T-cell (primary cell): Measurements from ENCODE around the gene ITPRIP. TPM values are rescaled to one million over a fixed set of nuclear protein-coding genes. Genes with fewer than 3 reads are reported as not detected.

Source experiments
- ATAC-seq, 4 experiments: fragments of 200-7000 bp in 3 of 4; fragments of 150-1000 bp in 1 of 4; cut with Tn5 transposase; replicated peaks in 1 of 4; 1 replicate in 3 of 4; 2 replicates in 1 of 4; pipeline ENCODE4 v1.10.0; 2021; ENCODE audit warnings: moderate library complexity in 3 of 4, mild to moderate bottlenecking in 2 of 4, moderate number of reproducible peaks in 1 of 4
- CTCF ChIA-PET, 2 donors: fragments of 300-600 bp; sonication (Branson Sonifier 250); formaldehyde crosslinking; loops; one replicate each; lab custom pipeline; 2022; ENCODE audit warnings: antibody characterized with exemption in 2 of 2; lab: Charles Lee
- POLR2A ChIA-PET, 2 donors: fragments of 300-600 bp; sonication (Branson Sonifier 250); formaldehyde crosslinking; loops; one replicate each; lab custom pipeline; 2022; ENCODE audit warnings: antibody characterized with exemption in 2 of 2; lab: Charles Lee
- DNase-seq, 35 experiments: peaks; one replicate each; pipeline versions ENCODE4 v3.0.0 to v3.0.0-alpha.2; 2013 to 2023
- H3K27ac ChIP-seq: one replicate; pipeline ENCODE4 v1.5.1; 2013; ENCODE audit warnings: low read length
- H3K27me3 ChIP-seq, 2 experiments: replicated peaks in 1 of 2; 1 replicate in 1 of 2; 2 replicates in 1 of 2; pipeline versions ENCODE4 v1.6.1 to v1.7.0; 2013; ENCODE audit warnings: low read length in 1 of 2, mixed read lengths in 1 of 2; ENCODE audit not compliant: control insufficient read depth in 2 of 2, insufficient read depth in 2 of 2; ENCODE audit errors: extremely low read depth in 1 of 2
- H3K36me3 ChIP-seq, 2 donors: 1 replicate in 1 of 2; 2 replicates in 1 of 2; pipeline versions ENCODE4 v1.6.1 to v1.7.0; 2013; ENCODE audit warnings: low read length in 1 of 2; ENCODE audit not compliant: control insufficient read depth in 2 of 2, insufficient read depth in 1 of 2; ENCODE audit errors: extremely low read depth in 1 of 2
- H3K4me1 ChIP-seq, 2 experiments: 1 replicate in 1 of 2; 2 replicates in 1 of 2; pipeline versions ENCODE4 v1.6.1 to v1.7.0; 2013; ENCODE audit warnings: low read length in 2 of 2, mixed read lengths in 1 of 2; ENCODE audit not compliant: insufficient read depth in 2 of 2, control insufficient read depth in 1 of 2; ENCODE audit errors: extremely low read depth in 1 of 2
- H3K4me3 ChIP-seq, 2 donors: 1 replicate in 1 of 2; 2 replicates in 1 of 2; pipeline versions ENCODE4 v1.5.1 to v1.7.0; 2013; ENCODE audit warnings: mild to moderate bottlenecking in 2 of 2, low read length in 1 of 2, moderate library complexity in 1 of 2; ENCODE audit not compliant: control insufficient read depth in 1 of 2; ENCODE audit errors: extremely low read depth in 1 of 2
- H3K9me3 ChIP-seq: 2 replicates; pipeline ENCODE4 v1.7.0; 2013
- H3K27ac Mint-ChIP-seq, 2 donors: one replicate each; pipeline ENCODE4 v1.8.0; 2020 to 2021; ENCODE audit warnings: mild to moderate bottlenecking in 2 of 2, mixed read lengths in 2 of 2
- H3K27me3 Mint-ChIP-seq, 2 donors: one replicate each; pipeline ENCODE4 v1.8.0; 2021 to 2022; ENCODE audit warnings: mixed read lengths in 2 of 2
- H3K36me3 Mint-ChIP-seq: one replicate; pipeline ENCODE4 v1.8.0; 2021; ENCODE audit warnings: mixed read lengths
- H3K4me1 Mint-ChIP-seq, 3 donors: one replicate each; pipeline ENCODE4 v1.8.0; 2020 to 2022; ENCODE audit warnings: mixed read lengths in 3 of 3, mild to moderate bottlenecking in 1 of 3
- H3K4me3 Mint-ChIP-seq, 3 donors: one replicate each; pipeline ENCODE4 v1.8.0; 2020 to 2022; ENCODE audit warnings: mild to moderate bottlenecking in 3 of 3, mixed read lengths in 3 of 3, moderate library complexity in 3 of 3
- H3K9me3 Mint-ChIP-seq, 3 donors: one replicate each; pipeline ENCODE4 v1.8.0; 2020 to 2022; ENCODE audit warnings: mixed read lengths in 3 of 3
- WGBS: methylation state at CpG from one replicate; pipeline ENCODE4 v1.1.5; 2013; ENCODE audit warnings: missing lambda C conversion rate; ENCODE audit not compliant: insufficient coverage; 5-methylcytosine and 5-hydroxymethylcytosine counted together
- total RNA-seq, 35 experiments: library from RNA in 6 of 35; stranded (reverse) in 6 of 35; fragments of 120-200 nt in 1 of 35; gene quantifications; one replicate each; pipeline versions ENCODE4 v1.2.1 to v1.2.4 and lab custom pipeline; 2013 to 2026

ITPRIP gene
- total RNA-seq, 5 donors from 2014 or later (not counting 1 experiment from before 2014, with no cell fraction given): 16.9 to 98.5 (median 25.0) TPM

DNA sequence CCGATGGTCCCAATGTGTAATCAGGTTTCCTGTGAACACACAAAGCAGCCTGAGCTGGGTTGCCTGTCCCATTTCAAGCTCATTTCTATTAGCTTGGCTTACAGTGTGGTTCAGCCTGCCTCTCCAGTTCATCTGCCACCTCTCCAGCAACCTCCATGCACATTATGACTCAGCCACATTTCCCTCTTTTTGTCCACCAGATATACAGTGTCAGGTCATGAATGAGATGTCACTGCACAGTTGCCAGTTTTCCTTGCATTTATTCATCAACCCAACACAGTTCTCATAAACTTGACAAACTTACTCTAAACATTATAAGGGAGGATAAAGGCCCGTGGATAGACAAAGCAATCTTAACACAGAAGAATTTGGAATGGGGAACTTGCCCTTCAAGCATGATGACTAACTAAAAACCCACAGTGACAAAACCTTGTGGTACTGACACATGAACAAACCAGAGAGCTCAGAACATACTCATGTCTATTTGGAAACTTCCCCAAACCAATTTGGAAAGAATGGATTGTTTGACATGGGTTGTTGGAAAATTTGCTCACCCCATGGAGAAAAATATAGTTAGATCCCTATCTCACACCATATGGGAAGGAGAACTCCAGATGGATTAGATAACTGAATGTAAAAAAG, 12.9 kb upstream of the ITPRIP start:
- H3K36me3 Mint-ChIP-seq: no peaks in the 10 kb centered on the region
- ChIA-PET POLR2A (interaction anchor here (0.5 to 1.9 kb wide), 4 partner anchors 13 to 259 kb away, joined by 3 to 12 read pairs (median 4); partner anchors contain the start of gene ITPRIP (in 1 of the 2)), CTCF (interaction anchor here (0.8 to 6.0 kb wide), 25 partner anchors 10 to 96 kb away, joined by 3 to 167 read pairs (median 7); partner anchors contain the start of genes GSTO1 (in 1 of the 2) and ITPRIP (in 1 of the 2))
- Histone ChIP-seq H3K27ac (peak overlapping the region; percentile 42), H3K4me1 (peaks cover 16 to 31% of the 10 kb centered on the region in 2 experiments), H3K27me3 (no peaks in the 10 kb centered on the region), H3K4me3 (no peak overlapping the region), H3K9me3 (no peaks in the 10 kb centered on the region), H3K36me3 (no peaks in the 10 kb centered on the region)
- H3K4me3 Mint-ChIP-seq: peak overlapping the region in 1 of 3 donors; percentile 15
- H3K27ac Mint-ChIP-seq: peak overlapping the region; percentile 61 to 72
- peaks cover 1 to 14% (median 7%) of the 10 kb centered on the region in 3 donors for H3K4me1 Mint-ChIP-seq
- ATAC-seq (no peak), DNase-seq (peak in 1 of 35 experiments; percentile 16)
- no peaks in the 10 kb centered on the region for H3K27me3 Mint-ChIP-seq
- no peaks in the 10 kb centered on the region for H3K9me3 Mint-ChIP-seq
- WGBS: 75% methylated on average over 1 of the region's 2 CpGs

- 50% methylated on average over 2 of the region's 6 CpGs for WGBS
- Histone ChIP-seq H3K36me3 (no peaks in the 10 kb centered on the region), H3K4me1 (peaks cover 20 to 35% of the 10 kb centered on the region in 2 experiments), H3K27ac (no peak overlapping the region), H3K27me3 (no peaks in the 10 kb centered on the region), H3K4me3 (no peak overlapping the region), H3K9me3 (no peaks in the 10 kb centered on the region)
- POLR2A ChIA-PET: interaction anchor here in 1 of 2 donors (1.0 kb wide), 1 partner anchor 12 kb away, joined by 4 read pairs; the partner anchor contains the start of gene ITPRIP
- CTCF ChIA-PET: interaction anchor here (0.7 to 6.0 kb wide), 24 partner anchors 9 to 128 kb away, joined by 3 to 167 read pairs (median 6); partner anchors contain the start of genes GSTO1 (in 1 of the 2) and ITPRIP (in 1 of the 2)
- Mint-ChIP-seq H3K27me3 (no peaks in the 10 kb centered on the region), H3K36me3 (no peaks in the 10 kb centered on the region), H3K9me3 (peaks cover 3 to 8% (median 4%) of the 10 kb centered on the region in 3 donors), H3K4me1 (peaks cover 11 to 22% (median 14%) of the 10 kb centered on the region in 3 donors), H3K4me3 (no peak overlapping the region), H3K27ac (no peak overlapping the region)
- DNase-seq (peak in 9 of 35 experiments; percentile 26 to 82 (median 38)), ATAC-seq (peak; percentile 62 to 66 (median 62))
Measured at GRCh38 chr10:104350127-104350635, 11.9 kb upstream of the ITPRIP start.

DNA sequence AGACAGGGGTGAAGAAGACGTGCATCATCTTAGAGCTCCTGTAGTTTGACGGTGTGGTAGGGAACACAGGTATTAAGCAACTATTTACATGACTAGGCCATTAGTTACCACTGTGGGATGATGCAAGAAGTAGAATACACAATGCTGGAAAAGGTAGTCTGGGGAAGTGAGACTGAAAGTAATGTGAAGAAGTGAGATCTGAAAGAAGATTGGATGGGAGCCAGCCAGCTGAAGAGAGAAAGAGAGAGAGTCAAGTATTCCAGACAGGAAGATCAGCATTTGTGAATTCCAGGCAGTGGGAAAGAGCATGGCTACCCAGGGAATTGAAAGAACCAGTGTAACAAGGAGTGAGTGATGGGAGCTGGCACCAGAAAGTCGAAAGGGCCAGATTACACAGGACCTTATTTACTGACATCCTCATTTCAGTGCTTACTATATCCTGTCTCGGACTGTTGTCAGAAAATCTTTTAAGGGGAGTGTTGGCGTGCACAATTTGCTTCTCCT, 11.4 kb upstream of the ITPRIP start:
- no peak for ATAC-seq
- H3K9me3 Mint-ChIP-seq: peaks cover 3 to 8% (median 4%) of the 10 kb centered on the region in 3 donors
- peaks cover 20 to 35% of the 10 kb centered on the region in 2 experiments for H3K4me1 ChIP-seq

GRCh38 chr10:104348601-104349000, 10.3 kb upstream of the ITPRIP start:
- 86% methylated on average over 1 of the region's 2 CpGs for WGBS
- ATAC-seq (no peak), DNase-seq (no peak)
- Histone ChIP-seq H3K9me3 (no peaks in the 10 kb centered on the region), H3K36me3 (no peaks in the 10 kb centered on the region), H3K4me3 (no peak overlapping the region), H3K27ac (no peak overlapping the region), H3K4me1 (peaks cover 12 to 26% of the 10 kb centered on the region in 2 experiments), H3K27me3 (no peaks in the 10 kb centered on the region)
- Mint-ChIP-seq H3K27me3 (no peaks in the 10 kb centered on the region), H3K27ac (no peak overlapping the region), H3K9me3 (peaks cover 3 to 8% (median 4%) of the 10 kb centered on the region in 3 donors), H3K4me3 (no peak overlapping the region), H3K4me1 (peaks cover 13 to 22% (median 14%) of the 10 kb centered on the region in 3 donors), H3K36me3 (no peaks in the 10 kb centered on the region)
- ChIA-PET POLR2A (no interaction called here), CTCF (interaction anchor here (1.2 to 4.8 kb wide), 3 partner anchors 42 to 45 kb away, joined by 3 to 89 read pairs (median 39); no protein-coding TSS in a partner anchor)

More for the DNA sequence above, 11.4 kb upstream of the ITPRIP start:
- ChIA-PET CTCF (interaction anchor here (0.7 to 6.0 kb wide), 16 partner anchors 8 to 128 kb away, joined by 3 to 167 read pairs (median 4); partner anchors contain the start of genes GSTO1 (in 1 of the 2) and ITPRIP (in 1 of the 2)), POLR2A (interaction anchor here in 1 of 2 donors (1.0 kb wide), 1 partner anchor 11 kb away, joined by 4 read pairs; the partner anchor contains the start of gene ITPRIP)
- no peaks in the 10 kb centered on the region for H3K36me3 Mint-ChIP-seq
- Histone ChIP-seq H3K9me3 (no peaks in the 10 kb centered on the region), H3K36me3 (no peaks in the 10 kb centered on the region), H3K27me3 (no peaks in the 10 kb centered on the region), H3K27ac (no peak overlapping the region), H3K4me3 (no peak overlapping the region)
- H3K4me3 Mint-ChIP-seq: no peak overlapping the region
- no peaks in the 10 kb centered on the region for H3K27me3 Mint-ChIP-seq
- peaks cover 13 to 22% (median 14%) of the 10 kb centered on the region in 3 donors for H3K4me1 Mint-ChIP-seq
- H3K27ac Mint-ChIP-seq: no peak overlapping the region
- WGBS: no CpG with 5 or more reads among the region's 5 CpGs
- DNase-seq: no peak

DNA sequence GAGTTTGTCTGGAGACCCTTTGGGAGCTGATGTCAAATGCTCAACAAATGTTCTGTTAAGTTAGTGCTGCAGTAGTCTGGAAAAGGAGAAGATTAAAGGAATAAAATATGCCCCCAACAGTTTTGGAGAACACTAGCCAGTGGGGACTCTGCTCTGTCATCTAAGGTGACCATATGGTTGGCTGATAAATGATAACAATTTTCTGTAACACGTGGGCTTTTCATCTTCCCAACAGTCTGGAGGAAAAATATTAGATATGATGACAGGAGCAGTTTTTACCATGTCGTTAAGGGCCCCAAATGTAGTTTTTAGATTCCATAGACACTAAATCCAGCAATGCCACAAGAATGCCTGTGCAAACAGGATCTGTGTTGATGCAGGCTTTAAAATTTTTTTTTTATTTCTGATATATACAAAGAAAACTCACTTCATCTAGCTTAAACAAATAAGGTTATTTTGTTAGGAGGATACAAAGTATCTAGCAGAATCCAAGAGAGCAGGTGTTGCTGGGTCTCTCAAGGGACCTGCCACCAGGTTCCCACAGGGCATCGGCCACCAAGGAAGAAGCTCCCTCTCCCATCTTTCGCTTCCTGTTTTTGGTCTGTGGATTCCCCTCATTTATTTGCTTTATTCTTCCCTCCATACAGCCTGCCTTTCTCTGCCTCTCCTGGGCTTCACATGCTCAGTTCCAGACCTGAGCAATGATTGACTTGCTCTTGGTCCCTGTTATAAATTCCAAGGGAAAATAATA, 9.2 kb upstream of the ITPRIP start:
- Mint-ChIP-seq H3K4me1 (peaks cover 13 to 22% (median 14%) of the 10 kb centered on the region in 3 donors), H3K9me3 (peaks cover 3 to 8% (median 4%) of the 10 kb centered on the region in 3 donors), H3K27me3 (no peaks in the 10 kb centered on the region), H3K27ac (peak overlapping the region in 1 of 2 donors; percentile 25), H3K4me3 (no peak overlapping the region), H3K36me3 (no peaks in the 10 kb centered on the region)
- no peak overlapping the region for H3K4me3 ChIP-seq
- POLR2A ChIA-PET: interaction anchor here in 1 of 2 donors (1.0 kb wide), 1 partner anchor 55 kb away, joined by 3 read pairs; no protein-coding TSS in a partner anchor
- peaks cover 12 to 16% of the 10 kb centered on the region in 2 experiments for H3K4me1 ChIP-seq
- ATAC-seq: no peak
- no peaks in the 10 kb centered on the region for H3K9me3 ChIP-seq
- H3K27me3 ChIP-seq: no peaks in the 10 kb centered on the region
- H3K36me3 ChIP-seq: no peaks in the 10 kb centered on the region
- no peak for DNase-seq
- CTCF ChIA-PET: interaction anchor here (1.1 to 4.8 kb wide), 9 partner anchors 9 to 56 kb away, joined by 3 to 39 read pairs (median 9); no protein-coding TSS in a partner anchor
- WGBS: 90% methylated on average over 3 of the region's 4 CpGs
- H3K27ac ChIP-seq: no peak overlapping the region
